CD4-positive, alpha-beta T cell treated with Interferon gamma for 1 hour (primary cell): ENCODE data around the gene FABP2.
"Not testable (repeated sequence)": the region's sequence is repeated elsewhere in the genome, so short reads cannot be mapped to it uniquely, and the experiment has no call there.

Experiments used
- DNase-seq: peaks from one replicate; pipeline ENCODE4 v3.0.0-alpha.2; 2020

FABP2 gene

DNA sequence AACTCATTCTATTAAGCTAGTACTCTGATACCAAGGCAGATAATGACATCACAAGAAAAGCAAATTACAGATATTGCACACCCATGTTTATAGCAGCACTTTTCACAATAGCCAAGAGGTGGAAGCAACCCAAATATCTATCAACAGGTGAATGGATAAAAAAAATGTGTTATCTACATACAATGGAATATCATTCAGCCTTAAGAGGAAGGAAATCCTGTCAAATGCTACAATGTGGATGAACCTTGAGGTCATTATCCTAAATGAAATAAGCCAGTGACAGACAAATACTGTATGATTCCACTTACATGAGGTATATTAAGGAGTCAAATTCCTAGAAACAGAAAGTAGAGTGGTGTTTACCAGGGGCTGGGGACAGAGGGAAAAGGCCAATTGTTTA, 14.3 kb downstream of the FABP2 start:
- DNase-seq: no peak

DNA sequence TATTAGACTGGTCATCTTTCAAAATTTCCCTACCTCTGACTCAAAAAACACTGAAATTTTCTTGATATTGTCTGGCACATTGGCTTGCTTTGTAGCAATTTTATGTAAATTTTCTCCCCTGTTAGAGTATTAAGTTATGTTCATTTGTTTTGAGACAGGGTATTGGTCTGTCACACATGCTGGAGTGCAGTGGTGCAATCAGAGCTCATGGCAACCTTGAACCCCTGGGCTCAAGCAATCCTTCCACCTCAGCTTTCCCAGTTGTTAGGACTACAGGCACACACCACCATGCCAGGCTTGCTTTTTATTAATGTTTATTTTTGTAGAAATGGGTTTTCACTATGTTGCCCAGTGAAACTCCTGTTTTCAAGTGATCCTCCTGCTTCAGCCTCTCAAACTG, 17.5 kb downstream of the FABP2 start:
- no peak for DNase-seq

GRCh38 chr4:119303587-119304305, 18.2 kb downstream of the FABP2 start:
- DNase-seq: no peak

DNA sequence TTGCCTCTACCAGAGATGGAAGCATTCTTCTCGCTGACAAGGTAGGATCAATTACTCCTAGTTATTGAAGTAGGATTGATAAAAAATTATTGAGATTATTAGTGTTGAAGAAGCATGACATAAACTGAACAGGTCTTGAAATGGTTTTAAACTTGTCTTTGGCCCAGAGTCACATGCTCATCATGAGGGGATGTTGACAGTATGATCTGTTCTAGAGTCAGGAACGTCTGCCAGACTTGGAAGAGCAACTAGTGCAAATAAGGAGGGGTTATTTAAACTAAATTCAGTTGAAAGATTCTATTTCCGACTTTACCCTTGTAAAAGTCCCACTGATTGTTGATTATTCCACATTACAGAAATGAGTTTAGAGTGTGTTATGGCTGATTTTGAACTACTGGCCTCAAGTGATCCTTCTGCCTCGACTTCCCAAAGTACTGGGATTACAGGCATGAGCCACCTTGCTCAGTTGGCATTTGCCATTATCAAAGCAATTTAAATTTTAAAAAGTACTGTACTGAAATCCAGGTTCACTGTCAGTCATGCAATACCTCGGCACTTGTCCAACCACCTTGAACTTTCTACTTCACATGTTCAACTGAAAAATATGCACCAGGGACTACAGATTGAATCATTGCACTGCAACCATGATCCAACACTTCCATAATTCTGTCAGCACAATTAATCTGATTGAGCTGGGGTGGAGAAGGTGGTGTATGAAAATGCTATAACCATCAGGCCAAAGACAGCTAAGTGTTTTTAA, 19.7 kb downstream of the FABP2 start:
- no peak for DNase-seq

DNA sequence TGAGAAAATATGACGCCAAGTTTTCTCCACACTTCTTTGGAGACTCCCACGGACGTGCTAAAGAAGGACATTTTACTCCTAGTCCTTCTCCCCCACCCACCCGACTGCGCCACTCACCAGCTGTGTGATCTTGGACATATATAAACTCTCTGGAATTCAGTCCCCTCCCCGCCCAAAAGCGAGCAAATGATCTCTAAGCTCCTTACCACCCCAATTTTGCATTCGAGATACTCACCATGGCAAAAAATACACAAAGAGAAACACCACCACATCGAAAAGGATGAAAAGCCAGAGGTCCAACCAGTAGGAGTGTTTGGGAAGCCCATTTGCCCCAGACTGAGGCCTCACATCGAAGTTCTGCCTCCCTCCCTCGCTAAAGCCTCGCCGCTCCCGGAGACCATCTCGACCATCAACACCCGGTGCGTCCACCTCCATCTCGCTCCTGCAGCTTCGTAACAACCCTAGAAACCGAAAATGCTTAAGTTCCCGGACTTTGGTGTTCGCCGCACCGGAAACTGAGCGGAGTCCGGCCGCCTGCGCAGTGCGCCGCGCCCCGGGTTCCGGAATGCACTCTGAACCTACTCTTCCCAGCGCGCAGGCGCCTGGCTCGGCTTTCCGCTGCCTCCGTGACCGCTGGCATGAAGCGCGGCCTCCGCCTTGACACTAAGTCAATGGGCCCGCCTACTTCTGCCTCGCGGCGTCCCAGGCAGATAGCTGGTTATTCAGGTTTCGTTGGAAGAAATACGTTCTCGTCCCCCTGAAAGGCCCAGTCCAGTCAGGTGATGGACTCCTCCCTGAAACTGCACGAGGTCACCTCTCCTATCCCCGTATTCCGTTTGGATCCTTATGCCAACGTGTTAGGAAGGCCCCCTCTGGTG, 21.6 kb downstream of the FABP2 start:
- peak; percentile 92 for DNase-seq

GRCh38 chr4:119299741-119300100, 22.2 kb downstream of the FABP2 start:
- no peak for DNase-seq

- no peak for DNase-seq
These were observed 22.7 kb downstream of the FABP2 start for GRCh38 chr4:119299260-119299671.

GRCh38 chr4:119297795-119298194, 24.1 kb downstream of the FABP2 start:
- DNase-seq: no peak

- DNase-seq: no peak
These were observed 25.6 kb downstream of the FABP2 start for GRCh38 chr4:119296356-119296755.

GRCh38 chr4:119290598-119290997, 31.3 kb downstream of the FABP2 start:
- no peak for DNase-seq

GRCh38 chr4:119289313-119289712, 32.6 kb downstream of the FABP2 start:
- no peak for DNase-seq

DNA sequence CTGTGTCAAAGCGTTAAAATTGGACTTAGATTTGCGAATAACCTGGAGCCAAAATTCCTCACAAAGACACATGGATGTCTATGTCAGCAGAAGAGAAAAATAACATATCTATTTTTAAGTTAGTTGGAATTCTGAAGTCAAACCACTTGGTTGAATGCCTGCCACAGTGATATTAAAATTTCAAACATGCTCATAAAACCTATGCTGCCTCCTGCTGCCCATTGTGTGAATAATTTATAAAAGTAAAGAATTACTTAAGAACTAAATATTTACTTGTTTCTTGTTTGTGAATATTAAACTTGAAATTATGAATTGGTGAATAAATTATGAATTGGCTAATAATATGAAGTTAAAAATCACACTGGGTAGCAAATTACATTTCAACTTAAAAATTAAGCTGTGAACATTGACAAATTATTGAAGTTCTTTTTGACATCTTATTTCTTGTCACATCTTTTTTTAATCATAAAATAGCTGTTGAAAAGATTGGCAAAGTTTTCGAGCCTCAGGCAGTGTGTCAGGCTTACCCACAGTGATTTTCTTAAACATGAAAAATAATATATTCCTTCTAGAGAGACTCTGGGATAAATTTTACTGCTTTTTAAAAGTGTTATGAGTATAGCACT, 35.4 kb downstream of the FABP2 start:
- DNase-seq: no peak

DNA sequence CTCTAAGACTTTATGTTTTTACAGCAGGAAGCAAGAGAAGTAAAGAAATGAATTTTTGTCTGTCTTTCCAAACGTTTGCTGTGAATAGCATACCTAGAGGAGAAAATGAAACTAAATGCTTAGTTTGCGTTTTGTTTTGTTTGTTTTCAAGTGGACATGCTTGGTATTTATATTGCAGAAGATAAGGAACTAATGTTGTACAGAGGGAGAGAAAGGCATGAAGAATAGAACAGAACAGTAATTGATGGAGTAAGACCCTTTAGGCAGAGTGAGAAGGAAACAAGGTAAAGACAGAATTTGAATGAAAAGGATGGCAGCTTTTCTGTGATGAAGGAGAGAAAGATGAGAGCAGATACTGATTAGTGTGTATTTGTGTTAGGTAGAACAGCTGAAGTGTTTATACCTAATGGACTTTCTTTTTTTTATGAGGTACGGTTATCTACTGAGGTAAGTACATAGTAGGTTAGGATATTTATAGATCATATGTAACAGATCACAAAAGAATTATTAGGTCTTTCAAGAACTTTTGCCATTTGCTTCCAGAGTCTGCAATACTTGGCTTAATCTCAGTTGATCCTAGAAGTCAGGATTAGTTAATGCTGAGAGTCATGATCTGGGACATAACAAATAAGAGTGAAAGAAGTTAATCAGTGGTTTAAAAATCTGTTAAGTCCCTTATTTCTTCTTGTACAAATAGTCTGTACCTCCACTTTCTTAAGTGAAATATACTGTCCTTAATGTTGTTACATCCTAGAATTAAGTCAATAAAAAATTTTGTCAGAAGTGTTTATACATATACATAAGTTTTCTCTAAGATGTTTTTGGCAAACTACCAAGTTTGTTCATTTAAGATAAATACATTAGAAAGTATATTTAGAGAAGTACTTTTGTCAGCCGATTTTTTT, 36.8 kb downstream of the FABP2 start:
- DNase-seq: no peak

GRCh38 chr4:119281393-119281792, 40.5 kb downstream of the FABP2 start:
- no peak for DNase-seq

DNA sequence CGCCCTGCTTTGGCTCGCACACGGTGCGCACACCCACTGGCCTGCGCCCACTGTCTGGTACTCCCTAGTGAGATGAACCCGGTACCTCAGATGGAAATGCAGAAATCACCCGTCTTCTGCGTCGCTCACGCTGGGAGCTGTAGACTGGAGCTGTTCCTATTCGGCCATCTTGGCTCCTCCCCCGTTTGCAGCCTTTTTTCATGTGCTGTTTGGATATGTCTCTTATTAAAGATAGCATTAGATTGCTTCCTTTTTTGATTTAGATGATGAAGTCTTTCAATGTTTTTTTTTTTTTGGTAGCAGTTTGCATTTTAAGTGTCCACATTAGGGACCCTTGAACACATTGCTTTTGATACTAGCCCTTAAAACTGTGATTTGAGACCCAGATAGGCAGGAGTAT, 42.0 kb downstream of the FABP2 start:
- DNase-seq: not testable (repeated sequence)

- DNase-seq: not testable (repeated sequence)
These were observed 42.4 kb downstream of the FABP2 start for GRCh38 chr4:119279541-119279940.

- DNase-seq: no peak
These were observed 50.4 kb downstream of the FABP2 start for GRCh38 chr4:119271361-119272085.

- no peak for DNase-seq
These were observed 53.5 kb downstream of the FABP2 start for GRCh38 chr4:119268466-119268865.
